Testis (tissue), 3 donors: ENCODE data around the gene PNMA6F. TPM values are rescaled to one million over a fixed set of nuclear protein-coding genes. Genes with fewer than 3 reads are reported as not detected.
"Not testable (repeated sequence)": the region's sequence is repeated elsewhere in the genome, so short reads cannot be mapped to it uniquely, and the experiment has no call there.

Experiments
- DNase-seq: peaks from one replicate; pipeline ENCODE4 v3.0.0-alpha.2; 2019
- H3K27ac ChIP-seq, 2 donors: fragments of 200-600 bp; sonication (generic); one replicate each; pipeline ENCODE4 v1.5.1; 2019
- H3K27me3 ChIP-seq: fragments of 200-600 bp; sonication (generic); one replicate; pipeline ENCODE4 v1.5.1; 2019
- H3K36me3 ChIP-seq: fragments of 200-600 bp; sonication (generic); one replicate; pipeline ENCODE4 v1.5.1; 2017; ENCODE audit warnings: low read depth; ENCODE audit errors: missing control alignments
- H3K4me1 ChIP-seq: fragments of 200-600 bp; sonication (generic); one replicate; pipeline ENCODE4 v1.5.1; 2019
- H3K4me3 ChIP-seq, 2 donors: fragments of 200-600 bp; sonication (generic); one replicate each; pipeline ENCODE4 v1.5.1; 2017 to 2019
- H3K9me3 ChIP-seq: fragments of 200-600 bp; sonication (generic); one replicate; pipeline ENCODE4 v1.5.1; 2017
- CTCF ChIP-seq, 3 experiments: fragments of 450-650 bp in 2 of 3; fragments of 200-600 bp in 1 of 3; sonication (generic) in 1 of 3; IDR thresholded peaks; one replicate each; pipeline ENCODE4 v1.5.1; 2016 to 2019; ENCODE audit warnings: antibody characterized with exemption in 3 of 3, mild to moderate bottlenecking in 2 of 3, moderate library complexity in 1 of 3
- POLR2A ChIP-seq: fragments of 450-650 bp; IDR thresholded peaks from one replicate; pipeline ENCODE4 v1.6.1; 2017; ENCODE audit warnings: antibody characterized with exemption, mild to moderate bottlenecking, moderate library complexity
- WGBS, 2 donors: methylation state at CpG; one replicate each; pipeline ENCODE4 v1.1.5; 2018; 5-methylcytosine and 5-hydroxymethylcytosine counted together
- intact Hi-C: fragments of 100-400 bp; cut with DNase I; formaldehyde crosslinking; loops from one replicate; pipeline ENCODE4 v1.15.1; 2023; ENCODE audit warnings: low total_unique reads
- polyA plus RNA-seq: library from polyadenylated mRNA; stranded (reverse); fragments of 350-450 nt; fragmentation: Illumina TruSeq; extraction: RNeasy Lipid Tissue Mini Kit (QIAGEN cat#74804); gene quantifications from one replicate; pipeline ENCODE4 v1.2.3, GENCODE V29; 2014; ENCODE audit warnings: low read depth, low replicate concordance; ENCODE audit not compliant: insufficient read depth
- total RNA-seq, 2 donors: library from RNA; depleted of rRNA; stranded (reverse); fragments of >200 nt; gene quantifications; one replicate each; pipeline ENCODE4 v1.2.3, GENCODE V29; 2016

Gene PNMA6F
- total and polyA plus RNA-seq, 3 donors from 2014 or later: 0.79 to 1.2 (median 0.84) TPM

GRCh38 chrX:153333266-153333665, 11.7 kb upstream of the PNMA6F start:
- Histone ChIP-seq H3K27ac (no peak overlapping the region), H3K27me3 (no peaks in the 10 kb centered on the region), H3K4me3 (peak overlapping the region in 1 of 2 donors; percentile 69), H3K36me3 (no peaks in the 10 kb centered on the region), H3K9me3 (no peaks in the 10 kb centered on the region), H3K4me1 (no peaks in the 10 kb centered on the region)
- intact Hi-C loops: no loop called here
- WGBS, 2 donors: 73 to 76% methylated on average over 2 of the region's 2 CpGs
- no peak for TF ChIP-seq POLR2A
- TF ChIP-seq CTCF (IDR thresholded peaks at IDR 0.05): no peak
- no peak for DNase-seq

GRCh38 chrX:153327561-153327960, 6.0 kb upstream of the PNMA6F start:
- intact Hi-C loops: no loop called here
- WGBS, 2 donors: 87 to 100% methylated on average over 2 to 4 of the region's 4 CpGs
- H3K36me3 ChIP-seq: no peaks in the 10 kb centered on the region
- no peaks in the 10 kb centered on the region for H3K4me1 ChIP-seq
- no peaks in the 10 kb centered on the region for H3K27me3 ChIP-seq
- no peak overlapping the region for H3K27ac ChIP-seq
- H3K4me3 ChIP-seq: no peak overlapping the region
- DNase-seq: no peak
- TF ChIP-seq POLR2A (no peak), CTCF (IDR thresholded peaks at IDR 0.05) (no peak)
- H3K9me3 ChIP-seq: no peaks in the 10 kb centered on the region

GRCh38 chrX:153320555-153321184, 897 bp downstream of the PNMA6F start:
- intact Hi-C loops: no loop called here
- H3K36me3 ChIP-seq: no peaks in the 10 kb centered on the region
- H3K27me3 ChIP-seq: no peaks in the 10 kb centered on the region
- no peak overlapping the region for H3K27ac ChIP-seq
- no peaks in the 10 kb centered on the region for H3K4me1 ChIP-seq
- WGBS, 2 donors: 25 to 44% methylated on average over 1 of the region's 13 CpGs
- peak; percentile 49 for DNase-seq
- no peak overlapping the region for H3K4me3 ChIP-seq
- TF ChIP-seq CTCF (IDR thresholded peaks at IDR 0.05): no peak
- TF ChIP-seq POLR2A: no peak
- no peaks in the 10 kb centered on the region for H3K9me3 ChIP-seq

- H3K36me3 ChIP-seq, H3K4me3 ChIP-seq, H3K9me3 ChIP-seq, H3K27me3 ChIP-seq, H3K27ac ChIP-seq, H3K4me1 ChIP-seq, intact Hi-C loops, DNase-seq: not testable (repeated sequence)
- WGBS, 2 donors: 100% methylated on average over 1 of the region's 1 CpG
These were observed 1.5 kb downstream of the PNMA6F start for GRCh38 chrX:153320047-153320443.

GRCh38 chrX:153319295-153320046, 2.1 kb downstream of the PNMA6F start:
- DNase-seq: no peak
- 88 to 92% methylated on average over 5 to 15 of the region's 33 CpGs for WGBS, 2 donors
- H3K27ac ChIP-seq: no peak overlapping the region
- no peak overlapping the region for H3K4me3 ChIP-seq
- TF ChIP-seq CTCF (IDR thresholded peaks at IDR 0.05): no peak
- no peak for TF ChIP-seq POLR2A
- intact Hi-C loops: no loop called here
- H3K9me3 ChIP-seq: no peaks in the 10 kb centered on the region
- no peaks in the 10 kb centered on the region for H3K36me3 ChIP-seq
- H3K4me1 ChIP-seq: no peaks in the 10 kb centered on the region
- no peaks in the 10 kb centered on the region for H3K27me3 ChIP-seq
